H9 (cell line): ENCODE measurements around the gene OGA. TPM values are rescaled to one million over a fixed set of nuclear protein-coding genes. Genes with fewer than 3 reads are reported as not detected.

Source experiments
- DNase-seq: peaks from one replicate; pipeline ENCODE4 v3.0.0-alpha.2; 2017
- H2AFZ ChIP-seq: one replicate; pipeline ENCODE4 v1.6.1; 2013; ENCODE audit warnings: mild to moderate bottlenecking, low read length, control low read depth, moderate library complexity
- H2AK5ac ChIP-seq: 2 replicates; pipeline ENCODE4 v1.6.1; 2013; ENCODE audit warnings: low read length, control low read depth, mixed read lengths; ENCODE audit not compliant: insufficient read length
- H2BK120ac ChIP-seq: one replicate; pipeline ENCODE4 v1.6.1; 2013; ENCODE audit warnings: low read depth, mild to moderate bottlenecking, low read length, control low read depth, inconsistent platforms; ENCODE audit not compliant: poor library complexity, severe bottlenecking
- H2BK12ac ChIP-seq: 2 replicates; pipeline ENCODE4 v1.6.1; 2013; ENCODE audit warnings: low read length, control low read depth, mixed read lengths, low read depth; ENCODE audit not compliant: insufficient read length
- H2BK15ac ChIP-seq: 2 replicates; pipeline ENCODE4 v1.6.1; 2013; ENCODE audit warnings: low read depth, low read length, control low read depth
- H2BK20ac ChIP-seq: one replicate; pipeline ENCODE4 v1.6.1; 2013; ENCODE audit warnings: low read depth, mild to moderate bottlenecking, low read length, control low read depth, inconsistent platforms; ENCODE audit not compliant: poor library complexity, severe bottlenecking
- H2BK5ac ChIP-seq: 2 replicates; pipeline ENCODE4 v1.6.1; 2013; ENCODE audit warnings: low read length, control low read depth, mixed read lengths; ENCODE audit not compliant: insufficient read length
- H3K14ac ChIP-seq: 2 replicates; pipeline ENCODE4 v1.6.1; 2013; ENCODE audit warnings: low read length, control low read depth; ENCODE audit not compliant: insufficient read depth
- H3K18ac ChIP-seq: 2 replicates; pipeline ENCODE4 v1.6.1; 2013; ENCODE audit warnings: low read depth, mild to moderate bottlenecking, mixed read lengths, low read length, control low read depth; ENCODE audit not compliant: insufficient read length
- H3K23ac ChIP-seq: 2 replicates; pipeline ENCODE4 v1.6.1; 2013; ENCODE audit warnings: low read length, control low read depth, mixed read lengths, low read depth; ENCODE audit not compliant: insufficient read length
- H3K23me2 ChIP-seq: 2 replicates; pipeline ENCODE4 v1.6.1; 2013; ENCODE audit warnings: low read depth, mild to moderate bottlenecking, mixed read lengths, low read length, control low read depth; ENCODE audit not compliant: insufficient read length, poor library complexity, severe bottlenecking
- H3K27ac ChIP-seq: 2 replicates; pipeline ENCODE4 v1.5.1; 2013; ENCODE audit warnings: low read length, control low read depth, mixed read lengths, low read depth; ENCODE audit not compliant: insufficient read length
- H3K27me3 ChIP-seq: 2 replicates; pipeline ENCODE4 v1.6.1; 2013; ENCODE audit warnings: low read length, control low read depth, inconsistent platforms; ENCODE audit not compliant: insufficient read depth
- H3K4ac ChIP-seq: 2 replicates; pipeline ENCODE4 v1.6.1; 2013; ENCODE audit warnings: low read depth, mild to moderate bottlenecking, control low read depth, inconsistent platforms, low read length, moderate library complexity
- H3K4me1 ChIP-seq: 2 replicates; pipeline ENCODE4 v1.6.1; 2013; ENCODE audit warnings: low read length, control low read depth, inconsistent platforms; ENCODE audit not compliant: insufficient read depth
- H3K4me2 ChIP-seq: 2 replicates; pipeline ENCODE4 v1.6.1; 2013; ENCODE audit warnings: low read length, control low read depth, mixed read lengths; ENCODE audit not compliant: insufficient read length, insufficient read depth
- H3K56ac ChIP-seq: 2 replicates; pipeline ENCODE4 v1.6.1; 2013; ENCODE audit warnings: low read depth, mild to moderate bottlenecking, mixed read lengths, low read length, control low read depth; ENCODE audit not compliant: insufficient read length
- H3K79me1 ChIP-seq: 2 replicates; pipeline ENCODE4 v1.6.1; 2013; ENCODE audit warnings: low read depth, mild to moderate bottlenecking, moderate library complexity, low read length, control low read depth, inconsistent platforms; ENCODE audit not compliant: insufficient read depth, poor library complexity, severe bottlenecking
- H3K79me2 ChIP-seq: 2 replicates; pipeline ENCODE4 v1.6.1; 2013; ENCODE audit warnings: low read length, control low read depth, inconsistent platforms; ENCODE audit not compliant: insufficient read depth
- H3K9ac ChIP-seq: 2 replicates; pipeline ENCODE4 v1.6.1; 2013; ENCODE audit warnings: low read length, control low read depth, mixed read lengths; ENCODE audit not compliant: insufficient read length; ENCODE audit errors: extremely low read depth
- H3K9me3 ChIP-seq: one replicate; pipeline ENCODE4 v1.6.1; 2013; ENCODE audit warnings: low read depth, low read length, inconsistent platforms; ENCODE audit not compliant: control insufficient read depth
- H3T11ph ChIP-seq: one replicate; pipeline ENCODE4 v1.6.1; 2013; ENCODE audit warnings: mild to moderate bottlenecking, low read length, control low read depth, inconsistent platforms
- H4K20me1 ChIP-seq: one replicate; pipeline ENCODE4 v1.6.1; 2013; ENCODE audit not compliant: control insufficient read depth, insufficient read length, insufficient read depth
- H4K5ac ChIP-seq: 2 replicates; pipeline ENCODE4 v1.6.1; 2013; ENCODE audit warnings: low read depth, mild to moderate bottlenecking, mixed read lengths, low read length, control low read depth; ENCODE audit not compliant: insufficient read length
- H4K8ac ChIP-seq: replicated peaks from 2 replicates; pipeline ENCODE4 v1.6.1; 2013; ENCODE audit warnings: low read length, control low read depth, mixed read lengths, low read depth; ENCODE audit not compliant: insufficient read length
- H4K91ac ChIP-seq: 2 replicates; pipeline ENCODE4 v1.6.1; 2013; ENCODE audit warnings: low read depth, mild to moderate bottlenecking, moderate library complexity, mixed read lengths, low read length, control low read depth; ENCODE audit not compliant: insufficient read length
- H3K27ac Mint-ChIP-seq, 3 experiments: 2 replicates in 2 of 3; 3 replicates in 1 of 3; pipeline ENCODE4 v1.8.0; 2020 to 2021; ENCODE audit warnings: mixed read lengths in 3 of 3, mild to moderate bottlenecking in 1 of 3, moderate library complexity in 1 of 3
- H3K27me3 Mint-ChIP-seq: 2 replicates; pipeline ENCODE4 v1.8.0; 2021; ENCODE audit warnings: low read depth, mild to moderate bottlenecking, moderate library complexity, mixed read lengths
- H3K36me3 Mint-ChIP-seq, 3 experiments: 2 replicates in 2 of 3; 3 replicates in 1 of 3; pipeline ENCODE4 v1.8.0; 2020 to 2021; ENCODE audit warnings: low read depth in 3 of 3, mixed read lengths in 3 of 3; ENCODE audit not compliant: insufficient read depth in 1 of 3
- H3K4me1 Mint-ChIP-seq, 2 experiments: 2 replicates each; pipeline ENCODE4 v1.8.0; 2020; ENCODE audit warnings: mixed read lengths in 2 of 2
- H3K4me3 Mint-ChIP-seq, 2 experiments: 2 replicates in 1 of 2; 3 replicates in 1 of 2; pipeline ENCODE4 v1.8.0; 2020 to 2021; ENCODE audit warnings: mild to moderate bottlenecking in 2 of 2, mixed read lengths in 2 of 2, moderate library complexity in 1 of 2
- H3K9me3 Mint-ChIP-seq, 2 experiments: 2 replicates in 1 of 2; 3 replicates in 1 of 2; pipeline ENCODE4 v1.8.0; 2020; ENCODE audit warnings: mild to moderate bottlenecking in 2 of 2, mixed read lengths in 2 of 2, moderate library complexity in 1 of 2
- CTCF ChIP-seq: fragments of 200-600 bp; sonication (generic); conservative IDR thresholded peaks from 3 replicates; pipeline ENCODE4 v1.8.0; 2021; ENCODE audit warnings: antibody characterized with exemption, mild to moderate bottlenecking
- WGBS: extraction: QIAGEN DNeasy Blood & Tissue Kit; methylation state at CpG from one replicate; pipeline ENCODE4 v1.1.7; 2013; ENCODE audit warnings: missing lambda C conversion rate, low lambda C conversion rate, mixed read lengths; ENCODE audit not compliant: insufficient read length; ENCODE audit errors: extremely low coverage; 5-methylcytosine and 5-hydroxymethylcytosine counted together
- total RNA-seq: library from RNA; stranded (reverse); gene quantifications from 2 replicates; pipeline ENCODE4 v1.2.1, GENCODE V29; 2021

The OGA gene
- total RNA-seq, 1 experiment from 2014 or later, result 125 TPM

- H3K4me3 Mint-ChIP-seq, result no peak overlapping the region
- TF ChIP-seq CTCF, result no peak
- Histone ChIP-seq H2BK20ac (no peak overlapping the region), H2BK120ac (no peak overlapping the region), H3K4me1 (peaks cover 9% of the 10 kb centered on the region; the same call in 1 of the 2 replicates), H3K18ac (no peak overlapping the region), H3K4me2 (no peak overlapping the region), H4K8ac (no peak overlapping the region), H3K9me3 (no peaks in the 10 kb centered on the region), H2BK12ac (no peak overlapping the region), H3K23ac (no peak overlapping the region), H4K91ac (no peak overlapping the region), H3T11ph (no peak overlapping the region), H3K9ac (no peak overlapping the region), H3K56ac (no peak overlapping the region), H2BK15ac (no peak overlapping the region), H4K20me1 (peaks cover 3% of the 10 kb centered on the region), H2AFZ (no peak overlapping the region), H2BK5ac (no peak overlapping the region), H3K79me1 (no peaks in the 10 kb centered on the region), H3K14ac (no peak overlapping the region; the same call in 1 of the 2 replicates), H2AK5ac (no peak overlapping the region), H3K79me2 (no peaks in the 10 kb centered on the region), H3K27ac (no peak overlapping the region), H4K5ac (no peak overlapping the region), H3K4ac (no peak overlapping the region), H3K27me3 (no peaks in the 10 kb centered on the region), H3K23me2 (peaks cover 15% of the 10 kb centered on the region)
- peaks cover 19 to 35% of the 10 kb centered on the region in 2 experiments for H3K4me1 Mint-ChIP-seq
- H3K36me3 Mint-ChIP-seq, result no peaks in the 10 kb centered on the region
- DNase-seq, result no peak
- H3K27me3 Mint-ChIP-seq, result peaks cover 10% of the 10 kb centered on the region
- H3K27ac Mint-ChIP-seq, result no peak overlapping the region; a peak in 1 of 7 replicates
- no CpG with 5 or more reads among the region's 8 CpGs for WGBS
- H3K9me3 Mint-ChIP-seq, result no peaks in the 10 kb centered on the region
Measured at GRCh38 chr10:101834341-101834740, 16.1 kb upstream of the OGA start.
